PC-9 (cell line): ENCODE results near the gene KDM4B. TPM values are rescaled to one million over a fixed set of nuclear protein-coding genes. Genes with fewer than 3 reads are reported as not detected.

Source experiments
- BruUV-seq: library from RNA; stranded (reverse); fragments of 400-500 nt; replicated peaks from 2 replicates; lab custom pipeline; 2021; lab: Mats Ljungman, UMichigan
- CTCF ChIA-PET: fragments of 300-600 bp; sonication (Branson Sonifier 250); formaldehyde crosslinking; loops from one replicate; lab custom pipeline; 2022; ENCODE audit warnings: antibody characterized with exemption; lab: Charles Lee
- POLR2A ChIA-PET: fragments of 300-600 bp; sonication (Branson Sonifier 250); formaldehyde crosslinking; loops from one replicate; lab custom pipeline; 2022; ENCODE audit warnings: antibody characterized with exemption; ENCODE audit not compliant: unreplicated experiment; lab: Charles Lee
- DNase-seq, 2 experiments: peaks; one replicate each; pipeline versions ENCODE4 v3.0.0 to v3.0.0-alpha.2; 2015 to 2022; ENCODE audit warnings: mixed read lengths in 1 of 2
- H2AFZ ChIP-seq: fragments of 200-600 bp; sonication (generic); 2 replicates; pipeline ENCODE4 v1.8.1; 2017; ENCODE audit warnings: antibody characterized with exemption
- H3F3A ChIP-seq: fragments of 200-600 bp; sonication (generic); 2 replicates; pipeline ENCODE4 v1.8.1; 2017; ENCODE audit warnings: antibody characterized with exemption, mild to moderate bottlenecking, low read depth; ENCODE audit not compliant: insufficient read depth
- H3K27ac ChIP-seq: fragments of 200-600 bp; sonication (generic); 2 replicates; pipeline ENCODE4 v1.6.1; 2016; ENCODE audit warnings: mixed run types
- H3K27me3 ChIP-seq: fragments of 200-600 bp; sonication (generic); 2 replicates; pipeline ENCODE4 v1.6.1; 2016; ENCODE audit warnings: low read depth, mixed run types; ENCODE audit not compliant: insufficient read depth
- H3K36me3 ChIP-seq: fragments of 200-600 bp; sonication (generic); 2 replicates; pipeline ENCODE4 v1.6.1; 2016; ENCODE audit warnings: low read depth, mixed run types
- H3K4me1 ChIP-seq: fragments of 200-600 bp; sonication (generic); replicated peaks from 2 replicates; pipeline ENCODE4 v1.6.1; 2016; ENCODE audit warnings: mixed run types; ENCODE audit not compliant: insufficient read depth
- H3K4me2 ChIP-seq: fragments of 200-600 bp; sonication (generic); 2 replicates; pipeline ENCODE4 v1.6.1; 2017; ENCODE audit warnings: mixed run types
- H3K4me3 ChIP-seq: fragments of 200-600 bp; sonication (generic); 2 replicates; pipeline ENCODE4 v1.6.1; 2016; ENCODE audit warnings: mixed run types
- H3K79me2 ChIP-seq: fragments of 200-600 bp; sonication (generic); 2 replicates; pipeline ENCODE4 v1.6.1; 2017; ENCODE audit warnings: low read depth, mixed run types
- H3K9me2 ChIP-seq: fragments of 200-600 bp; sonication (generic); 2 replicates; pipeline ENCODE4 v1.8.1; 2017; ENCODE audit warnings: mild to moderate bottlenecking; ENCODE audit not compliant: insufficient read depth
- H3K9me3 ChIP-seq: fragments of 200-600 bp; sonication (generic); 2 replicates; pipeline ENCODE4 v1.8.1; 2016; ENCODE audit warnings: low read depth; ENCODE audit not compliant: insufficient read depth
- H4K20me1 ChIP-seq: fragments of 200-600 bp; sonication (generic); 2 replicates; pipeline ENCODE4 v1.8.1; 2017; ENCODE audit not compliant: insufficient read depth
- EZH2 ChIP-seq: fragments of 200-600 bp; sonication (generic); IDR thresholded peaks from 2 replicates; pipeline ENCODE4 v1.8.0; 2017; ENCODE audit warnings: antibody characterized with exemption, low read depth
- intact Hi-C: fragments of 100-400 bp; cut with micrococcal nuclease; formaldehyde crosslinking; loops from one replicate; pipeline ENCODE4 v1.10.0; 2022; ENCODE audit not compliant: unreplicated experiment
- total RNA-seq: library from RNA; stranded (reverse); gene quantifications from 2 replicates; pipeline ENCODE4 v1.2.3, GENCODE V29; 2021
- TF ChIP-seq, protein P1 (sequence below): fragments of 200-600 bp; sonication (generic); conservative IDR thresholded peaks from 2 replicates; pipeline ENCODE4 v1.6.1; 2017; ENCODE audit warnings: mixed run types, antibody characterized with exemption, mild to moderate bottlenecking, moderate library complexity

The KDM4B gene
- total RNA-seq, 1 experiment from 2014 or later = 19.5 TPM

DNA sequence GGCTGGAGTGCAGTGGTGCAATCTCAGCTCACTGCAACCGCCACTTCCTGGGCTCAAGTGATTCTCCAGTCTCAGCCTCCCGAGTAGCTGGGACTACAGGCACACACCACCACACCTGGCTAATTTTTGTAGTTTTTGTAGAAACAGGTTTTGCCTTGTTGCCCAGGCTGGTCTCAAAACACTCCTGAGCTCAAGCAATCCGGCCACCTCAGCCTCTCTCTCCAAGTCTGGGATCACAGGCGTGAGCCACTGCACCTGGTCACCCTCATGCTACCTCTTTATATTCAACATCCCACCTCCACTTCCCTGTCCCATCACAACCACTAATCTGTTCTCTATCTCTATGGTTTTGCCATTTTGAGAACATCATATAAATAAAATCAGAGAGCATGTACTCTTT, 216.0 kb downstream of the KDM4B start:
- H3K36me3 ChIP-seq = no peaks in the 10 kb centered on the region
- no peak overlapping the region for H2AFZ ChIP-seq
- no peaks in the 10 kb centered on the region for H4K20me1 ChIP-seq
- ChIA-PET CTCF (no interaction called here), POLR2A (no interaction called here)
- no peaks in the 10 kb centered on the region for H3K79me2 ChIP-seq
- TF ChIP-seq, protein P1, sequence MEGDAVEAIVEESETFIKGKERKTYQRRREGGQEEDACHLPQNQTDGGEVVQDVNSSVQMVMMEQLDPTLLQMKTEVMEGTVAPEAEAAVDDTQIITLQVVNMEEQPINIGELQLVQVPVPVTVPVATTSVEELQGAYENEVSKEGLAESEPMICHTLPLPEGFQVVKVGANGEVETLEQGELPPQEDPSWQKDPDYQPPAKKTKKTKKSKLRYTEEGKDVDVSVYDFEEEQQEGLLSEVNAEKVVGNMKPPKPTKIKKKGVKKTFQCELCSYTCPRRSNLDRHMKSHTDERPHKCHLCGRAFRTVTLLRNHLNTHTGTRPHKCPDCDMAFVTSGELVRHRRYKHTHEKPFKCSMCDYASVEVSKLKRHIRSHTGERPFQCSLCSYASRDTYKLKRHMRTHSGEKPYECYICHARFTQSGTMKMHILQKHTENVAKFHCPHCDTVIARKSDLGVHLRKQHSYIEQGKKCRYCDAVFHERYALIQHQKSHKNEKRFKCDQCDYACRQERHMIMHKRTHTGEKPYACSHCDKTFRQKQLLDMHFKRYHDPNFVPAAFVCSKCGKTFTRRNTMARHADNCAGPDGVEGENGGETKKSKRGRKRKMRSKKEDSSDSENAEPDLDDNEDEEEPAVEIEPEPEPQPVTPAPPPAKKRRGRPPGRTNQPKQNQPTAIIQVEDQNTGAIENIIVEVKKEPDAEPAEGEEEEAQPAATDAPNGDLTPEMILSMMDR = no peak
- no peak for TF ChIP-seq EZH2
- no peaks in the 10 kb centered on the region for H3K27me3 ChIP-seq
- no peaks in the 10 kb centered on the region for H3K9me2 ChIP-seq
- H3F3A ChIP-seq = no peaks in the 10 kb centered on the region
- DNase-seq = no peak
- H3K4me3 ChIP-seq = no peak overlapping the region
- no peaks in the 10 kb centered on the region for H3K4me1 ChIP-seq
- no peak overlapping the region for H3K27ac ChIP-seq
- intact Hi-C loops = no loop called here
- no peak overlapping the region for H3K4me2 ChIP-seq
- no peaks in the 10 kb centered on the region for H3K9me3 ChIP-seq
- no TSS peak for BruUV-seq

DNA sequence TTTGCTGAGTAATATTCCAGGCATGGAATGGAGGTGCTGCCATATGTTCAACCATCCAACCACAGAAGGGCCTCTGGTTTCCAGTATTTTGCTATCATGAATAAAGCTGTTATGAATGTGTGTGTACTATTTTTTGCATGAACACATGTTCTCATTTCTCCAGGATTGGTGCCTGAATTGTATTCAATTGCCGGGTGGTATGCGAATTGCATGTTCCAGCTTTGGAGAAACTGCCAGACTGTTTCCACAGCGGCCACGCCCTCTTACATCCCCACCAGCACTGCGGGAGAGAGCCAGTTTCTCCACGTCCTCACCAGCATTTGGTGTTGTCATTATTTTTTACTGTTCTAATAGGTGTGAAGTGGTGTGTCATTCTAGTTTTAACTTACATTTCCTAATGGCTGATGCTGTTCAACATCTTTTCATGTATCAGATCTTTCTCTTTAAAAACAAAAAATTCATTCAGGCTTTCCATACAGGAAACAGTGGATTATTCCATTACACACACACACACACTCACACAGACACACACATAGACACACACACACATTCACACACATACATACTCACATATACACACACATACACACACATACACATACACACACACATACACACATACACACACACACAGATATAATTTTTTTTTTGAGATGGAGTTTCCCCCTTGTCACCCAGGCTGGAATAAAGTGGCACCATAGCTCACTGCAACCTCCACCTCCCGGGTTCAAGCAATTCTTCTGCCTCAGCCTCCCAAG, 217.6 kb downstream of the KDM4B start:
- H3K4me2 ChIP-seq = no peak overlapping the region
- H3K9me3 ChIP-seq = no peaks in the 10 kb centered on the region
- no peak overlapping the region for H3K4me3 ChIP-seq
- no peaks in the 10 kb centered on the region for H3K79me2 ChIP-seq
- ChIA-PET CTCF (no interaction called here), POLR2A (no interaction called here)
- no peak for TF ChIP-seq EZH2
- TF ChIP-seq, protein P1 = no peak
- intact Hi-C loops = no loop called here
- no peak for DNase-seq
- no peaks in the 10 kb centered on the region for H3K9me2 ChIP-seq
- no peak overlapping the region for H2AFZ ChIP-seq
- no TSS peak for BruUV-seq
- H3F3A ChIP-seq = no peaks in the 10 kb centered on the region
- no peaks in the 10 kb centered on the region for H3K27me3 ChIP-seq
- no peaks in the 10 kb centered on the region for H3K36me3 ChIP-seq
- no peak overlapping the region for H3K27ac ChIP-seq
- H3K4me1 ChIP-seq = no peaks in the 10 kb centered on the region
- H4K20me1 ChIP-seq = no peaks in the 10 kb centered on the region

DNA sequence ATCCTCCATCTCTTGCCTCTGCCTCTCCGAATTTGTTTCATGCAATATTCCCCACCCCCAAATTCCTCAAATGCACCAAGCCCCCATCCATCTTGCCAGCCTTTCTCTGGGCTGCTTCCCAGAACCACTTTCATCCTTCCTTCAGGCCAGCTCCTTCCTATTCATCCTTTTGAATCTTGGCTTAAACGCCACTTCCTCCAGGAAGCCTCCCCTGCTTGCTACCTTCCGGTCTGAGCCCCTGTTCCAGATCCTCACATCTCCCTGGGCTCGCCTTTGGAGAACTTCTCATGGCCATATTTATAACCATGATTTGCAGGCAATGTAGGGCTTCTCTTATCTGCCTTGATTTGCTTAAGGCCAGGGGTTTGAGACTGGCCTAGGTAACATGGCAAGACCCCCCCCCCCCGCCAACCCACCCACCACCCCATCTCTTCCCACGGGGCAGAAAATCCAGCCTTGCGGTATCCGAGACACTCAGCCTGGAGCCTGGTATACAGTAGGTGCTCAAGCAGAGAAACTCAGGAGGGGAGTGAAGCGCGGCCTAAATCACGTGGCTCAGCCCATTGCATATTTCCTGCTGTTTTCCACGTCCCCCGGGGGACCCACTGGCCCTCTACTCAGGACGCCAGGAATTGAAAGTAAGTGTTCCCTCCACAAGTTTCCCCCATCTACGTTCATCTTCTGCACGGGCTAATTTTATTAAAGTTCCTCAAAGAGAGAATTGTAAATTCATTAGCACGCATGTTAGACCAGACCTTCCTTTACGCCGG, 219.8 kb downstream of the KDM4B start:
- Histone ChIP-seq H3K9me2 (no peaks in the 10 kb centered on the region), H3K36me3 (no peaks in the 10 kb centered on the region), H3K9me3 (no peaks in the 10 kb centered on the region), H3K27me3 (no peaks in the 10 kb centered on the region), H4K20me1 (no peaks in the 10 kb centered on the region), H3K27ac (no peak overlapping the region), H3K4me2 (no peak overlapping the region), H3K79me2 (no peaks in the 10 kb centered on the region), H3F3A (no peaks in the 10 kb centered on the region), H3K4me1 (no peaks in the 10 kb centered on the region), H2AFZ (no peak overlapping the region), H3K4me3 (no peak overlapping the region)
- ChIA-PET CTCF (no interaction called here), POLR2A (no interaction called here)
- intact Hi-C loops = no loop called here
- no TSS peak for BruUV-seq
- DNase-seq = no peak
- no peak for TF ChIP-seq EZH2
- TF ChIP-seq, protein P1 = no peak
